Activated CD4-positive, alpha-beta T cell treated with anti-CD3 and anti-CD28 coated beads, Interleukin-2, amount 10 ng/mL, durations not matched to agents 7 days and 5 days (primary cell): ENCODE results near the gene UNC119B. TPM values are rescaled to one million over a fixed set of nuclear protein-coding genes. Genes with fewer than 3 reads are reported as not detected.

Experiments used
- CTCF ChIA-PET: fragments of 350-600 bp; sonication (Branson Sonifier 250); formaldehyde crosslinking; loops from one replicate; lab custom pipeline; 2021; ENCODE audit warnings: antibody characterized with exemption; lab: Charles Lee
- POLR2A ChIA-PET: fragments of 350-600 bp; sonication (Branson Sonifier 250); formaldehyde crosslinking; loops from one replicate; lab custom pipeline; 2021; ENCODE audit warnings: antibody characterized with exemption; lab: Charles Lee
- DNase-seq: peaks from one replicate; pipeline ENCODE4 v3.0.0-alpha.2; 2020
- H3K27ac Mint-ChIP-seq: one replicate; pipeline ENCODE4 v1.8.0; 2021; ENCODE audit warnings: mild to moderate bottlenecking, moderate library complexity, mixed read lengths
- H3K27me3 Mint-ChIP-seq: one replicate; pipeline ENCODE4 v1.8.0; 2021; ENCODE audit warnings: mixed read lengths
- H3K36me3 Mint-ChIP-seq: one replicate; pipeline ENCODE4 v1.8.0; 2021; ENCODE audit warnings: low read depth, mixed read lengths
- H3K4me1 Mint-ChIP-seq: one replicate; pipeline ENCODE4 v1.8.0; 2021; ENCODE audit warnings: mixed read lengths
- H3K4me3 Mint-ChIP-seq: one replicate; pipeline ENCODE4 v1.8.0; 2021; ENCODE audit warnings: mild to moderate bottlenecking, moderate library complexity, mixed read lengths
- H3K9me3 Mint-ChIP-seq: one replicate; pipeline ENCODE4 v1.8.0; 2021; ENCODE audit warnings: mixed read lengths
- total RNA-seq, 2 experiments: library from RNA; stranded (reverse); gene quantifications; one replicate each; pipeline ENCODE4 v1.2.3, GENCODE V29; 2021

The UNC119B gene
- total RNA-seq, 2 experiments from 2014 or later, result 18.3 to 21.7 TPM

DNA sequence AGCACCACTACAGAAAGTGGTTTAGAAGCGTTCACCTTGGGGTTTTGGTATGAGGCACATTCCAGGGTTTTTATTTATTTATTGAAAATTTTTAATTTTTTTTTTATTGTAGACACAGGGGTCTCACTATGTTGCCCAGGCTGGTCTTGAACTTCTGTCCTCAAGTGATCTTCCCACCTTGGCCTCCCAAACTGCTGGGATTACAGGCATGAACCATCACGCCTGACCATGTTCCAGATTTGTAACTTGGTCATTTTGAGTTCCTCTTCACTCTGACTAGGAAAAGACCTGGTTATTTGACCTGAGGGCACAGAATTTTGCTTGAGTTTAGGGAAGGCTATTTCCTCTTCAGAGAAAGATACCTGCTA is 20.2 kb upstream of the UNC119B start:
- H3K27ac Mint-ChIP-seq, result no peak overlapping the region
- POLR2A ChIA-PET, result no interaction called here
- H3K4me3 Mint-ChIP-seq, result no peak overlapping the region
- no peaks in the 10 kb centered on the region for H3K27me3 Mint-ChIP-seq
- no peak for DNase-seq
- H3K4me1 Mint-ChIP-seq, result peaks cover 66% of the 10 kb centered on the region
- CTCF ChIA-PET, result interaction anchor here (0.6 to 1.6 kb wide), 4 partner anchors 9 to 187 kb away, joined by 3 to 6 read pairs (median 3); no protein-coding TSS in a partner anchor
- H3K36me3 Mint-ChIP-seq, result peaks cover 19% of the 10 kb centered on the region
- H3K9me3 Mint-ChIP-seq, result no peaks in the 10 kb centered on the region

- Mint-ChIP-seq H3K4me1 (peaks cover 60% of the 10 kb centered on the region), H3K9me3 (no peaks in the 10 kb centered on the region), H3K27me3 (no peaks in the 10 kb centered on the region), H3K4me3 (no peak overlapping the region), H3K36me3 (peaks cover 25% of the 10 kb centered on the region), H3K27ac (no peak overlapping the region)
- ChIA-PET POLR2A (no interaction called here), CTCF (interaction anchor here (1.0 to 1.6 kb wide), 2 partner anchors 8 to 15 kb away, joined by 3 to 6 read pairs; no protein-coding TSS in a partner anchor)
- no peak for DNase-seq
These were observed 19.3 kb upstream of the UNC119B start for GRCh38 chr12:120690978-120691377.

DNA sequence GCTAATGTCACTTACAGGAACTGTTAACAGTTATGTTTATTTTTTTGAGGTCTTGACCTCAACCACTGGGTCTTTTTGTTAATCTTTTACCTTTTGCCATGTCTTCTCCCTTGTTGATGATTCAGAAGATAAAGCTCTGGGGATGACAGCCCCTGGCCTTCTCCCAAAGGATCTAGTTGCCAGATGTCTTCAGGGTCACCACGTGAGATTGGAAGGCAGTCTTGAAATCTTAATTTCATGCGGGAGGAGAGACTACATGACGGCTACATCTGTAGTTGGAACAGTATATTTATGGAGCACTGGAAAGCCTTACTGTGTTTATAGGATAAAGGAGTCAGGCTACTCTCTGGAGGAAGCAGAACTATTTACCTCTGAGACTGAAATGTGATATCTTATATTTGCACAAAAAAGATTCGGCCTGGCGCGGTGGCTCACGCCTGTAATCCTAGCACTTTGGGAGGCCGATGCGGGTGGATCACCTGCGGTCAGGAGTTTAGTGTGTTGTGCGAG is 17.7 kb upstream of the UNC119B start:
- peaks cover 60% of the 10 kb centered on the region for H3K4me1 Mint-ChIP-seq
- H3K27ac Mint-ChIP-seq, result peak overlapping the region; percentile 25
- ChIA-PET CTCF (interaction anchor here (1.0 to 1.4 kb wide), 2 partner anchors 43 to 659 kb away, joined by 4 read pairs; partner anchors contain the start of gene ANAPC5), POLR2A (no interaction called here)
- DNase-seq, result no peak
- no peaks in the 10 kb centered on the region for H3K9me3 Mint-ChIP-seq
- no peaks in the 10 kb centered on the region for H3K27me3 Mint-ChIP-seq
- H3K36me3 Mint-ChIP-seq, result peaks cover 39% of the 10 kb centered on the region
- H3K4me3 Mint-ChIP-seq, result no peak overlapping the region

- Mint-ChIP-seq H3K36me3 (peaks cover 46% of the 10 kb centered on the region), H3K4me3 (no peak overlapping the region), H3K27me3 (no peaks in the 10 kb centered on the region), H3K9me3 (no peaks in the 10 kb centered on the region), H3K4me1 (peaks cover 47% of the 10 kb centered on the region), H3K27ac (no peak overlapping the region)
- DNase-seq, result no peak
- ChIA-PET CTCF (interaction anchor here (2.2 kb wide), 1 partner anchor 16 kb away, joined by 7 read pairs; the partner anchor contains the start of gene UNC119B), POLR2A (no interaction called here)
These were observed 16.4 kb upstream of the UNC119B start for GRCh38 chr12:120693848-120694247.

GRCh38 chr12:120696626-120697025 is 13.6 kb upstream of the UNC119B start:
- Mint-ChIP-seq H3K4me1 (peaks cover 22% of the 10 kb centered on the region), H3K27ac (no peak overlapping the region), H3K9me3 (no peaks in the 10 kb centered on the region), H3K27me3 (no peaks in the 10 kb centered on the region), H3K36me3 (peaks cover 59% of the 10 kb centered on the region), H3K4me3 (no peak overlapping the region)
- CTCF ChIA-PET, result interaction anchor here (0.6 kb wide), 1 partner anchor 390 kb away, joined by 3 read pairs; no protein-coding TSS in a partner anchor
- POLR2A ChIA-PET, result no interaction called here
- no peak for DNase-seq

GRCh38 chr12:120697344-120697743 is 12.9 kb upstream of the UNC119B start:
- Mint-ChIP-seq H3K4me3 (no peak overlapping the region), H3K27me3 (no peaks in the 10 kb centered on the region), H3K4me1 (peaks cover 15% of the 10 kb centered on the region), H3K9me3 (no peaks in the 10 kb centered on the region), H3K36me3 (peaks cover 61% of the 10 kb centered on the region), H3K27ac (peak overlapping the region; percentile 38)
- POLR2A ChIA-PET, result no interaction called here
- CTCF ChIA-PET, result interaction anchor here (0.6 to 2.9 kb wide), 8 partner anchors 9 to 389 kb away, joined by 3 to 11 read pairs (median 4); partner anchors contain the start of gene UNC119B
- no peak for DNase-seq

GRCh38 chr12:120698665-120699064 is 11.6 kb upstream of the UNC119B start:
- H3K27ac Mint-ChIP-seq, result no peak overlapping the region
- CTCF ChIA-PET, result interaction anchor here (1.1 to 2.9 kb wide), 6 partner anchors 9 to 52 kb away, joined by 3 to 11 read pairs (median 4); partner anchors contain the start of gene UNC119B

GRCh38 chr12:120699553-120699952 is 10.7 kb upstream of the UNC119B start:
- Mint-ChIP-seq H3K4me1 (no peaks in the 10 kb centered on the region), H3K9me3 (no peaks in the 10 kb centered on the region), H3K27me3 (no peaks in the 10 kb centered on the region), H3K36me3 (peaks cover 54% of the 10 kb centered on the region), H3K27ac (no peak overlapping the region), H3K4me3 (no peak overlapping the region)
- ChIA-PET POLR2A (no interaction called here), CTCF (interaction anchor here (1.0 to 2.9 kb wide), 4 partner anchors 9 to 66 kb away, joined by 3 to 11 read pairs (median 5); no protein-coding TSS in a partner anchor)
- no peak for DNase-seq

More at GRCh38 chr12:120698665-120699064, 11.6 kb upstream of the UNC119B start:
- Mint-ChIP-seq H3K9me3 (no peaks in the 10 kb centered on the region), H3K4me3 (no peak overlapping the region), H3K36me3 (peaks cover 60% of the 10 kb centered on the region), H3K27me3 (no peaks in the 10 kb centered on the region), H3K4me1 (peaks cover 2% of the 10 kb centered on the region)
- DNase-seq, result no peak
- POLR2A ChIA-PET, result no interaction called here

GRCh38 chr12:120700886-120701285 is 9.4 kb upstream of the UNC119B start:
- DNase-seq, result no peak
- no peaks in the 10 kb centered on the region for H3K27me3 Mint-ChIP-seq
- H3K4me3 Mint-ChIP-seq, result no peak overlapping the region
- CTCF ChIA-PET, result interaction anchor here (0.6 to 1.5 kb wide), 4 partner anchors 8 to 1990 kb away, joined by 3 read pairs; no protein-coding TSS in a partner anchor
- H3K9me3 Mint-ChIP-seq, result no peaks in the 10 kb centered on the region
- no peaks in the 10 kb centered on the region for H3K4me1 Mint-ChIP-seq
- H3K27ac Mint-ChIP-seq, result no peak overlapping the region
- POLR2A ChIA-PET, result no interaction called here
- H3K36me3 Mint-ChIP-seq, result peaks cover 44% of the 10 kb centered on the region

GRCh38 chr12:120702637-120703036 is 7.6 kb upstream of the UNC119B start:
- no peak for DNase-seq
- no peaks in the 10 kb centered on the region for H3K9me3 Mint-ChIP-seq
- H3K4me1 Mint-ChIP-seq, result no peaks in the 10 kb centered on the region
- ChIA-PET CTCF (interaction anchor here (1.3 kb wide), 1 partner anchor 270 kb away, joined by 3 read pairs; no protein-coding TSS in a partner anchor), POLR2A (no interaction called here)
- H3K27me3 Mint-ChIP-seq, result no peaks in the 10 kb centered on the region
- H3K27ac Mint-ChIP-seq, result no peak overlapping the region
- H3K36me3 Mint-ChIP-seq, result peaks cover 29% of the 10 kb centered on the region
- H3K4me3 Mint-ChIP-seq, result no peak overlapping the region

- POLR2A ChIA-PET, result no interaction called here
- Mint-ChIP-seq H3K9me3 (no peaks in the 10 kb centered on the region), H3K36me3 (peaks cover 25% of the 10 kb centered on the region), H3K4me3 (no peak overlapping the region), H3K27me3 (no peaks in the 10 kb centered on the region), H3K27ac (no peak overlapping the region), H3K4me1 (no peaks in the 10 kb centered on the region)
- DNase-seq, result no peak
- CTCF ChIA-PET, result no interaction called here
These were observed 6.8 kb upstream of the UNC119B start for GRCh38 chr12:120703311-120703942.

GRCh38 chr12:120705618-120706017 is 4.6 kb upstream of the UNC119B start:
- H3K4me1 Mint-ChIP-seq, result peaks cover 7% of the 10 kb centered on the region
- ChIA-PET CTCF (interaction anchor here (0.8 to 1.3 kb wide), 4 partner anchors 15 to 56 kb away, joined by 3 read pairs; no protein-coding TSS in a partner anchor), POLR2A (no interaction called here)
- no peak for DNase-seq
- H3K9me3 Mint-ChIP-seq, result no peaks in the 10 kb centered on the region
- peaks cover 13% of the 10 kb centered on the region for H3K36me3 Mint-ChIP-seq
- no peak overlapping the region for H3K27ac Mint-ChIP-seq
- no peak overlapping the region for H3K4me3 Mint-ChIP-seq
- H3K27me3 Mint-ChIP-seq, result no peaks in the 10 kb centered on the region

DNA sequence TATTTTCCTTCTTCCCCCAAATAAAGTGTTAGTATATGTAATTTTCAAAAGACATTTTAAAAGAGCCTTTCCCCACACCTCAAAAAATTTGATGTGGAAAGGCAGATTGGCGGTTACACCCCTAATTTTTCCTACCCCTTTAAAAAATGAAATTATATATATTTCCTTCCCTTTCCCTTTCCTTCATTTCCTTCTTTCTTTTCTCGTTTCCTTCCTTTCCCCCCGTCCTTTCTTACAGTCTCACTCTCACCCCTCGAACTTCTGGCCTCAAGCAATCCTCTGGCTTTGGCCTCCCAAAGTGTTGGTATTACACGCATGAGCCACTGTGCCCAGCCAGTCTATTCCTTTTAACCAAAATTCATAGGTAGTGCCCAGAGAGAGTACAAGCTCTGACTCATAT is 4.2 kb upstream of the UNC119B start:
- DNase-seq, result no peak
- H3K27ac Mint-ChIP-seq, result no peak overlapping the region
- no peaks in the 10 kb centered on the region for H3K9me3 Mint-ChIP-seq
- no peaks in the 10 kb centered on the region for H3K27me3 Mint-ChIP-seq
- H3K4me3 Mint-ChIP-seq, result no peak overlapping the region
- ChIA-PET CTCF (interaction anchor here (0.6 to 0.9 kb wide), 6 partner anchors 15 to 858 kb away, joined by 3 to 5 read pairs (median 3); no protein-coding TSS in a partner anchor), POLR2A (no interaction called here)
- H3K4me1 Mint-ChIP-seq, result peaks cover 7% of the 10 kb centered on the region
- H3K36me3 Mint-ChIP-seq, result peaks cover 9% of the 10 kb centered on the region
